GM12874 (cell line): ENCODE results near the gene OPA3.

Source experiments
- TF ChIP-seq, protein P1 (sequence below): IDR thresholded peaks from 2 replicates; pipeline ENCODE4 v1.5.1; 2011; ENCODE audit warnings: low read depth, mild to moderate bottlenecking, control low read depth, low read length, moderate library complexity; ENCODE audit not compliant: insufficient read depth

Gene OPA3

DNA sequence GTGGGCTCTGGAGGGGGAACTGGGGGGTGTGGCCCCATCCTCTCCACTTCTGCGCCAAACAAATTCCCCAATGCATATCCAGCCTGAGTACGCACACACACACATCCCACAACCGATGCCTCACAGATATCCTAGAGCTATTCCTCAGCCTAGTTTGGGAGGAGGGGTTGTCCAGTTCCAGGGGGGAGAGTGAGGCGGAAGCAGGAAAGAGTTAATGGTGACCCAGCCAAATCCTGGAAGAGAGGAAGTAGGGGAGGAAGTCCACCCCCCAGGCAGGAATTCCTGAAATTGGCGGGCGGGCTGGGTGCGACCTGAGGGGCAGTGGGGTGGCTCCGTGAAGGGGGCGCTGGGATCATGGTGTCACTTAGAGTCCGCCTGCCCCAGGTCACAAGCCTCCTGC, 16.5 kb upstream of the OPA3 start:
- TF ChIP-seq, protein P1, sequence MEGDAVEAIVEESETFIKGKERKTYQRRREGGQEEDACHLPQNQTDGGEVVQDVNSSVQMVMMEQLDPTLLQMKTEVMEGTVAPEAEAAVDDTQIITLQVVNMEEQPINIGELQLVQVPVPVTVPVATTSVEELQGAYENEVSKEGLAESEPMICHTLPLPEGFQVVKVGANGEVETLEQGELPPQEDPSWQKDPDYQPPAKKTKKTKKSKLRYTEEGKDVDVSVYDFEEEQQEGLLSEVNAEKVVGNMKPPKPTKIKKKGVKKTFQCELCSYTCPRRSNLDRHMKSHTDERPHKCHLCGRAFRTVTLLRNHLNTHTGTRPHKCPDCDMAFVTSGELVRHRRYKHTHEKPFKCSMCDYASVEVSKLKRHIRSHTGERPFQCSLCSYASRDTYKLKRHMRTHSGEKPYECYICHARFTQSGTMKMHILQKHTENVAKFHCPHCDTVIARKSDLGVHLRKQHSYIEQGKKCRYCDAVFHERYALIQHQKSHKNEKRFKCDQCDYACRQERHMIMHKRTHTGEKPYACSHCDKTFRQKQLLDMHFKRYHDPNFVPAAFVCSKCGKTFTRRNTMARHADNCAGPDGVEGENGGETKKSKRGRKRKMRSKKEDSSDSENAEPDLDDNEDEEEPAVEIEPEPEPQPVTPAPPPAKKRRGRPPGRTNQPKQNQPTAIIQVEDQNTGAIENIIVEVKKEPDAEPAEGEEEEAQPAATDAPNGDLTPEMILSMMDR, result no peak

DNA sequence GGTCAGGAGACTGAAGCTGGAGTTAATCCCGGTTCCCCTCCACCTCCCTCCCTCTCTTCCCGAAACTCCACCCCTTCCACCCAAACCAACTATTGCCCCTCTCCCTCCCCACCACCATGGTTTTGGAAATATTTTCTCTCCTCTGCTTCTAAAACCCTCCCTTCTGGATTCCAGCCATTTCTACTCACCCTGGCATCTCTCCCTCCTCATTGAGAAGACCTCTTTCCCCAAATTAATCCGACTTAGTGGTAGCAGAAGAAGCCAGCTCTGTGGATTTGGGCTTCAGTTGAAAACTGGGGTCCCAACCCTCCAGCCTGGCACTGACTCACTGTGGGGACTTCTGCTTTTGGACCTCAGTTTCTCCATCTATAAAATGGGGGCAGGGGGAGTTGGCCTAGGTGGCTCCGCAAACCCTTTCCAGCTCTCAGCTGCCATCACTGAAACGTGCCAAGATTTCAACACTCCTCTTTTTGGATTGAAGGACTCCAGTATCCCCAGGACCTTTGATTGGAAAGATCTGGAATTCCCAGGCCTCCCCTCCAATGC, 15.8 kb upstream of the OPA3 start:
- TF ChIP-seq, protein P1, result no peak

DNA sequence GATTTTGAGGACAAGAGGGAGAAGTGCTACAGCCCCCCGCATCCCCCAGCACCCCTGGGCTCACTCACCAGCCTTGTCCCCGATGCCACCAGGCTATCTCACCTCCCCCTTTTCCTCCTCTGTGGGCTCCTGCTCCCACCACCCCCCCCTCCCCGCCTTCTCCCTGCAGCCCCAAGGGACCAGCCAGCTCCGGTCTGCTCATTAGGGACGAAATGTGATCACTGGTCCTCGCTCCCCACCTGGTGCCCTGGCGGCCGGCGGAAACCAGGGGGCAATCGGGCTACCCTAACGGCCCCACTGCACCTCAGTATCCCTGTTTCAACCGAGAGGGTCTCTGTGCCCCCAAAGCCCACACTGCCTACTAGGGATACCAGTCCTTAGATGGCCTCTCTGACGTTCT, 14.7 kb upstream of the OPA3 start:
- TF ChIP-seq, protein P1, result no peak

DNA sequence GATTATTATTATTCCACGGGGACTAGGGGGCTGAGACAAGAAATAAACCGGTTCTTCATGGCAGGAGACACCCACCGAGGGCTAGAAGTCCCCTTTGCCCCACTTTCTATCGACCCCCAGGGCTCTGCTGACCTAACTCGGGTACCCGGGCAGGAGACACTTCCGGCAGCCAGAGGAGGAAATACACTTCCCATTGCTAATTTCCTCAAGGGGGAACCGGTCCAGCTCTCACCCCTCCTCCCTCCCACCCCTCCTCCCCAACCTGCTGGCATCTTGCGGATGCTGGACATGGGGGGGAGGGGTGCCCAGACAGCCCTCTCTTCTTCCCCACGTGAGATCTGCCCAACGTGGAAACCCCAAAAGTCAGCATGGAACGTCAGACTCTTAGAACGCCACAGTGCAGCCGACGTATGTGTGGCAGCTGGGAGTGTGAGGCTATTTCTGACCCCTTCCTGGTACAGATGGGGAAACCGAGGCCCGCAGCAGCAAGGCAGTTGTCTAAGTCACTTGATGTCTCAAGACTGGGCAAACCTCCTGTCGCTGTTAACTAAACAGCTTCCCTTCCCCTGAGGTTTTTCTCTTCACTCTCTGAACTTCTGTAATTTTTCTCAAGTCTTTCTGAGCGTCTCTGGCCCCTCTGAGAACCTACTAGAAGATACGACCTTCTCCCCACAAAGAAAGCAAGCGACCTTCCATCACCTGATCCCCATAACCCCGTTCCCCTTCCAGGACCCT, 13.8 kb upstream of the OPA3 start:
- TF ChIP-seq, protein P1, result no peak

DNA sequence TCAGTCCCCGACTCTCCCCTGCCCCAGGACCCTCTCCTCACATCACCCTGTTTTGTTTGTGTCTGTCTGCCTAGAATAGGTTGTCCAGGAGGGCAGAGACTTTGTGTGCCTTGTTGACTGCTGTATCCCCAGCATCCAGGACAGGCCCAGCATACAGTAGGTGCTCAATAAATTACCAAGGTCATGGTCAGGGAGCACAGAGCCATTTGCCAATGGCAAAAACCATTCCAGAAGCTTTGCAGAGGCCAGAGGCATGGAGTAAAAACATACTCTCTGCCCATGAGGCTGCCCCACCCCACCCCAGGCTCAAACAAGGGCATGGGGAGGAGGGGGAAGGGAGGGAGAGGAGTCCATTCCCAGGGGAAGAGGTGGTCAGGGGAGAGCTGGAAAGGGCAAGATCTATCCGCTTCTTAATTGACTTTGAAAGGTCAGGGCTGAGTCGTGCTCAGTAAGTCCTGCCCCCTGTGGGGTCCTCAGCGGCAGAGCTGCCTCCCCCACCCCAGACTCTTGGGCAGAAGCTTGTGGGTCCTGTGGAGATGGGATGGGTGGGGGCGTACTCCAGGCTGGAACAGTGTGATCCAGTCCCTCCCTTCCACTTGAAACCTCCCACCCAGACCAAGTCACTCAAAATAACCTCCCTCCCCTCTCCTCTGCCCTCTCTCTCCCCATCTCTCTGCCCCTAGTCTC, 13.0 kb upstream of the OPA3 start:
- TF ChIP-seq, protein P1, result no peak

DNA sequence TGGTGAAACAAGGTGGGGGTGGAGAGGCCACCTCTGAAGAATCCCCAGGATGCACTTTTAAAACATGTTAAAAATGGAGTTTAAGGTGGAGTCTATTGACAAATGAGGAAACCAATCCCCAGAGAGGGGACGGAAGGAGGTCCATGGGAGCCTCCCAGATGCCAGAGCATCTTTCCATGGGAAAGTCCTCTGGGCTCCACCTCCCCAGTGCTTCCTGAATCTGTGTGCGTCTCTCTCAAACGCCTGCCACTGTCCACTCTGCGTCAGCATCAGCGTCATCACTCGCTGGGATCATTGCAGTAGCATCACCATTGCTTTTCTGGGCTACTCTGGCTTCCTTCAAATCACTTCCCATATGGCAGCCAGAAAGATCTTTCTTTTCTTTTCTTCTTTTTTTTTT, 11.2 kb upstream of the OPA3 start:
- TF ChIP-seq, protein P1, result no peak

DNA sequence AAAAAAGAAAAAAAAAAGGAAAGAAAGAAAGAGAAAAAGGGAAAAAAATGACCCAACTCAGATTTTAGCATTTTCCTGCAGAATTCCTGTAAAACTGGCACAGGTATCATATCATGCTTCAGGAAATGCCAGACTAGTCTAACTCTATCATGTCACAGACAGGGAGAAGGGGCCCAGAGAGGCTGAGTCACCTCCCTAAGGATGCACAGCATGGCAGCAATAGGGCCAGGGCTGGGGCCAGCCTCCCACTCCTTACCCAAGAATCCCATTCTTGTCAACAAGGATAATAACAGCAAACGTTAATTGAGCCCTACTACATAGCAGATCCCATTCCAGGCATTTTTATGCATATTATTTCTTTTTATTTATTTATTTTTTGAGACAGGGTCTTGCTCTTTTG, 8.9 kb upstream of the OPA3 start:
- TF ChIP-seq, protein P1, result no peak
